Osteoblast (primary cell): ENCODE measurements around the gene GHRH. TPM values are rescaled to one million over a fixed set of nuclear protein-coding genes. Genes with fewer than 3 reads are reported as not detected.

Experiments
- DNase-seq: peaks from one replicate; pipeline ENCODE4 v3.0.0; 2011; ENCODE audit warnings: low spot score, mixed read lengths; ENCODE audit not compliant: insufficient read length; ENCODE audit errors: missing footprints
- H2AFZ ChIP-seq: 2 replicates; pipeline ENCODE4 v1.6.0; 2011; ENCODE audit warnings: mild to moderate bottlenecking, low read length
- H3K27ac ChIP-seq: 2 replicates; pipeline ENCODE4 v1.5.1; 2011; ENCODE audit warnings: mild to moderate bottlenecking, low read depth, low read length, moderate library complexity
- H3K27me3 ChIP-seq: 2 replicates; pipeline ENCODE4 v1.6.0; 2012; ENCODE audit warnings: mild to moderate bottlenecking, control low read depth, inconsistent platforms, low read length, moderate library complexity; ENCODE audit not compliant: insufficient read depth
- H3K36me3 ChIP-seq: 2 replicates; pipeline ENCODE4 v1.5.1; 2011; ENCODE audit warnings: mild to moderate bottlenecking, low read length, control low read depth, moderate library complexity; ENCODE audit not compliant: insufficient read depth
- H3K4me1 ChIP-seq: 2 replicates; pipeline ENCODE4 v1.5.1; 2011; ENCODE audit warnings: mild to moderate bottlenecking, low read length, control low read depth, moderate library complexity; ENCODE audit not compliant: insufficient read depth
- H3K4me2 ChIP-seq: 2 replicates; pipeline ENCODE4 v1.6.0; 2011; ENCODE audit warnings: mild to moderate bottlenecking, low read length; ENCODE audit not compliant: insufficient read depth
- H3K4me3 ChIP-seq: fragments of 200-600 bp; sonication (generic); 3 replicates; pipeline ENCODE4 v1.5.1; 2012; ENCODE audit warnings: mild to moderate bottlenecking, low read length, inconsistent platforms; ENCODE audit not compliant: insufficient read depth
- H3K79me2 ChIP-seq: 2 replicates; pipeline ENCODE4 v1.6.0; 2012; ENCODE audit warnings: mild to moderate bottlenecking, low read length, control low read depth, inconsistent platforms; ENCODE audit not compliant: insufficient read depth
- H3K9me3 ChIP-seq: 2 replicates; pipeline ENCODE4 v1.5.1; 2011; ENCODE audit warnings: low read depth, low read length, control low read depth
- H4K20me1 ChIP-seq: 2 replicates; pipeline ENCODE4 v1.6.0; 2012; ENCODE audit warnings: mild to moderate bottlenecking, low read length, control low read depth; ENCODE audit not compliant: insufficient read depth
- total RNA-seq: library from RNA; depleted of rRNA; stranded (reverse); fragments of >200 nt; gene quantifications from 2 replicates; pipeline ENCODE4 v1.2.3, GENCODE V29; 2012
- TF ChIP-seq, protein P1 (sequence below): IDR thresholded peaks from 2 replicates; pipeline ENCODE4 v1.5.1; 2011; ENCODE audit warnings: mild to moderate bottlenecking, low read depth, low read length, moderate library complexity; ENCODE audit errors: extremely low read depth

Gene GHRH
- total RNA-seq, 1 donor: not detected

DNA sequence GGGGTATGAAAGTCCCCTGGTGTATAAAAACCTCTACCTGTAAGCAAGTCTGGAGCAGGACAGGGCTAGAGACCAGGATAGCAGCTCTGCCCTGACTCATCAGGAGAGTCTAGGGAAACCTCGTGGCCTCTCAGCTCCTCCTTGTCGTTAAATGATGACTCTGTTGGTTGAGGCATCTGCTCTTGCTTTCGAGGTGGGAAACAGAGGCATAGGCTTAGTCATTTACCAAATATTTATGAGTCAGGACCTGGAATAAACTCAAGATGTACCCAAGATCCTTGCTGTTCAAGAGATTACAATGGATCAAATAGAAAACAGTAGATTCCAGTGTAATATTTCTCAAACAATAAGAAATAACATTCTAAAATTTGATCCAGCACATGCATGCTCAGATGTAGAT is 33.4 kb upstream of the GHRH start:
- peak; percentile 96 for DNase-seq
- Histone ChIP-seq H3K4me3 (no peak overlapping the region), H3K27me3 (no peaks in the 10 kb centered on the region), H2AFZ (no peak overlapping the region), H4K20me1 (no peaks in the 10 kb centered on the region), H3K9me3 (no peaks in the 10 kb centered on the region), H3K79me2 (peaks cover 75% of the 10 kb centered on the region), H3K4me2 (peak overlapping the region; percentile 35), H3K36me3 (peaks cover 6% of the 10 kb centered on the region), H3K27ac (peak overlapping the region; percentile 89), H3K4me1 (peaks cover 62% of the 10 kb centered on the region)
- TF ChIP-seq, protein P1, sequence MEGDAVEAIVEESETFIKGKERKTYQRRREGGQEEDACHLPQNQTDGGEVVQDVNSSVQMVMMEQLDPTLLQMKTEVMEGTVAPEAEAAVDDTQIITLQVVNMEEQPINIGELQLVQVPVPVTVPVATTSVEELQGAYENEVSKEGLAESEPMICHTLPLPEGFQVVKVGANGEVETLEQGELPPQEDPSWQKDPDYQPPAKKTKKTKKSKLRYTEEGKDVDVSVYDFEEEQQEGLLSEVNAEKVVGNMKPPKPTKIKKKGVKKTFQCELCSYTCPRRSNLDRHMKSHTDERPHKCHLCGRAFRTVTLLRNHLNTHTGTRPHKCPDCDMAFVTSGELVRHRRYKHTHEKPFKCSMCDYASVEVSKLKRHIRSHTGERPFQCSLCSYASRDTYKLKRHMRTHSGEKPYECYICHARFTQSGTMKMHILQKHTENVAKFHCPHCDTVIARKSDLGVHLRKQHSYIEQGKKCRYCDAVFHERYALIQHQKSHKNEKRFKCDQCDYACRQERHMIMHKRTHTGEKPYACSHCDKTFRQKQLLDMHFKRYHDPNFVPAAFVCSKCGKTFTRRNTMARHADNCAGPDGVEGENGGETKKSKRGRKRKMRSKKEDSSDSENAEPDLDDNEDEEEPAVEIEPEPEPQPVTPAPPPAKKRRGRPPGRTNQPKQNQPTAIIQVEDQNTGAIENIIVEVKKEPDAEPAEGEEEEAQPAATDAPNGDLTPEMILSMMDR: no peak

DNA sequence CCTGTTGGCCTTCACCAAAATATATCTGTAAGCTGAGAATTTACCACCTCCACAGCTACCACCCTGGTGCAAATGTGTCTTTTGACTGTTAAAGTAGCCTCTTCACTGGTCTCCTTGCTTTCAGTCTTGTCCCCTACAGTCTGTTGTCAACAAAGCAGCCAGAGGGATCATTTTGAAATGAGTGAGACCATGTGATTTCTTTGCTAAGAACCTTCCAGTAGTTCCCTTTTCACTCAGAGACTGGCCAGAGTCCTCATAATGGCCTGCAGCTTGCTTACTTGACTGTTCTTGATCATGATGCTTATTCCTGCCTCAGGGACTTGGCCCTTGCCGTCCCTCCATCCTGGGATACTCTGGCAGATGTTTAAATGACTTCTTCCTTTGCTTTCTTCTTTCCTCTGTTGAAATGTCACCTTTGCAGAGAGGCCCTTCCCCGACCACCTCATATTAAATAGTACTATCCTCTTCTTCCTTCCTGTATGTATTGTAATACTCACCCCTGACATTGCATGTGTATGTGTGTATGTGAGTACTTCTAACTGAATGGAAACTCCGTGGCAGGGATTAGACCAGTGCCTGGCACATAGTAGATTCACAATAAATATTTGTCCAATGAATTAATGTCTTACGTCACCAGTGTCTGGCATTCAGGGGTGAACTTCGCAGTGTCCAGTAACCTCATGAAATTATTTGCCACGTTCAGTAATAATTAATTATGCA is 32.8 kb upstream of the GHRH start:
- TF ChIP-seq, protein P1: no peak
- H3K9me3 ChIP-seq: no peaks in the 10 kb centered on the region
- H2AFZ ChIP-seq: no peak overlapping the region
- peak overlapping the region; percentile 35 for H3K4me2 ChIP-seq
- H3K4me1 ChIP-seq: peaks cover 56% of the 10 kb centered on the region
- H3K27ac ChIP-seq: peak overlapping the region; percentile 89
- no peaks in the 10 kb centered on the region for H4K20me1 ChIP-seq
- peak; percentile 73 for DNase-seq
- H3K4me3 ChIP-seq: no peak overlapping the region
- H3K27me3 ChIP-seq: no peaks in the 10 kb centered on the region
- H3K79me2 ChIP-seq: peaks cover 76% of the 10 kb centered on the region
- peaks cover 6% of the 10 kb centered on the region for H3K36me3 ChIP-seq

DNA sequence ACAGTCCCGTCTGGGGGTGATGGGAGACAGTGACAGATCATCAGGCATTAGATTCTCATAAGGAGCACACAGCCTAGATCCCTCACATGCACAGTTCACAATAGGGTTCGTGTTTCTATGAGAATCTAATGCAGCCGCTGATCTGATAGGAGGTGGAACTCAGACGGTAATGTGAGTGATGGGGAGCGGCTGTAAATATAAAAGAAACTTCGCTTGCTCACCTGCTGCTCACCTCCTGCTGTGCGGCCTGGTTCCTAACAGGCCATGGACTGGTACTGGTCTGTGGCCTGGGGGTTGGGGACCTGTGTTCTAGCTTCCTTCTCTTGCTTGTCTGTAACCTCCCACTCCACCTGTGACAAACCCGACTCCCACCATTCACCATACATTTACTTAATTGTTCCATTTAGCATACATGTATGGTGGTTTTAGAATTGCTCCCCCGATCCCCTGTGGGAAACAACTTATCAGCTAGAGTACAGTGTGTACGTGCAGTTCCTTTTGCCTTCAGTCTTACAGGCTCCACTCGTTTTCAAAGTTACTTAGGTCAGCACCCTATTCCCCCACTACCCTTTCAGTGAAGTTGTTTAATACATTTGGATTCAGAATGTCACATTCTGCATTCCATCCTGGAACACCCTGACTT is 31.8 kb upstream of the GHRH start:
- no peaks in the 10 kb centered on the region for H4K20me1 ChIP-seq
- H3K27ac ChIP-seq: peak overlapping the region; percentile 89
- H3K4me1 ChIP-seq: peaks cover 51% of the 10 kb centered on the region
- no peaks in the 10 kb centered on the region for H3K9me3 ChIP-seq
- no peak overlapping the region for H3K4me3 ChIP-seq
- H3K4me2 ChIP-seq: no peak overlapping the region
- H2AFZ ChIP-seq: no peak overlapping the region
- no peaks in the 10 kb centered on the region for H3K27me3 ChIP-seq
- peaks cover 70% of the 10 kb centered on the region for H3K79me2 ChIP-seq
- TF ChIP-seq, protein P1: no peak
- no peak for DNase-seq
- peaks cover 6% of the 10 kb centered on the region for H3K36me3 ChIP-seq

DNA sequence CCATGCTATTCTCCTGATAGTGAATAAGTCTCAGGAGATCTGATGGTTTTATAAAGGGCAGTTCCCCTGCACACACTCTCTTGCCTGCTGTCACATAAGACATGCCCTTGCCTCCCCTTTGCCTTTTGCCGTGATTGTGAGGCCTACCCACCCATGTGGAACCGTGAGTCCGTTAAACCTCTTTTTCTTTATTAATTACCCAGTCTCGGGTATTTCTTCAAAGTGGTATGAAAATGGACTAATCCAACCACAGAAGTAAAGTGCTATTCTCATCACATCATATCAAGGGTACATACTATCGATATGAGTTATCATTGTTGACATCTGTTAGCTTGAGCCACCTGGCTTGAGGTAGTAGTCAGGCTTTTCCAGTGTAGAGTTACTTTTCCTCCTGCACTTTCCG is 30.1 kb upstream of the GHRH start:
- Histone ChIP-seq H3K4me1 (peaks cover 39% of the 10 kb centered on the region), H3K27ac (no peak overlapping the region), H4K20me1 (no peaks in the 10 kb centered on the region), H3K79me2 (peaks cover 60% of the 10 kb centered on the region), H3K9me3 (no peaks in the 10 kb centered on the region), H3K27me3 (no peaks in the 10 kb centered on the region), H3K4me2 (no peak overlapping the region), H3K36me3 (peaks cover 6% of the 10 kb centered on the region), H2AFZ (no peak overlapping the region), H3K4me3 (no peak overlapping the region)
- TF ChIP-seq, protein P1: no peak
- DNase-seq: no peak
